Measurements from ENCODE around the gene LMBR1. TPM values are rescaled to one million over a fixed set of nuclear protein-coding genes. Genes with fewer than 3 reads are reported as not detected.

LMBR1 gene
- total RNA-seq, 1 experiment from 2014 or later, result 105 TPM

DNA sequence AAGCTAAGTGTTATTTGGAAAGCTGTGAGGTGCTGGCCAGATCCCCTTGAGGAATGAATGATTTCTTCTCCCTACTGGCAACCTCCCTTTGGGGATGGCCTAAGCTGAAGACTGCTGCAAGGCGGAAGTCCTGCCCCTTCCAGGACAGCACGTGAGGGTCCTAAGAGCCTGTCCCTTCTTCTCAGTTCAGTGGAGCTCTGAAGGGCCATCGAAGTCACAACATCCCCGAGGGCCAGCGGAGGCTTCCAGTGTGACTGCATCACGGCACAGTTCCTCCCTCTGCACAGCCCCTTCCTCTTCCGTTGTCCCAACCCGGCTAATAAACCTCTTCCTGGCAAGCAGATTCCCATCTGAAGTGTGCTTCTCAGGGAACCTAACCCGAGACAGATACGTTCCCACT lies 208.7 kb downstream of the LMBR1 start:
- intact Hi-C loops (cut with micrococcal nuclease), result no loop called here
- no TSS peak for BruUV-seq (replicated peaks)
- Mint-ChIP-seq H3K4me1 (ENCODE audit: insufficient read depth, unreplicated experiment) (no peaks in the 10 kb centered on the region), H3K4me3 (ENCODE audit: unreplicated experiment) (no peak overlapping the region), H3K36me3 (ENCODE audit: insufficient read depth, unreplicated experiment) (peaks cover 48% of the 10 kb centered on the region), H3K27ac (ENCODE audit: low read depth, unreplicated experiment) (peak overlapping the region; percentile 72), H3K27me3 (ENCODE audit: insufficient read depth, unreplicated experiment) (no peaks in the 10 kb centered on the region), H3K9me3 (ENCODE audit: unreplicated experiment) (no peaks in the 10 kb centered on the region)
- POLR2A ChIA-PET, result no interaction called here
- CTCF ChIA-PET, result no interaction called here
- TF ChIP-seq, protein P1, sequence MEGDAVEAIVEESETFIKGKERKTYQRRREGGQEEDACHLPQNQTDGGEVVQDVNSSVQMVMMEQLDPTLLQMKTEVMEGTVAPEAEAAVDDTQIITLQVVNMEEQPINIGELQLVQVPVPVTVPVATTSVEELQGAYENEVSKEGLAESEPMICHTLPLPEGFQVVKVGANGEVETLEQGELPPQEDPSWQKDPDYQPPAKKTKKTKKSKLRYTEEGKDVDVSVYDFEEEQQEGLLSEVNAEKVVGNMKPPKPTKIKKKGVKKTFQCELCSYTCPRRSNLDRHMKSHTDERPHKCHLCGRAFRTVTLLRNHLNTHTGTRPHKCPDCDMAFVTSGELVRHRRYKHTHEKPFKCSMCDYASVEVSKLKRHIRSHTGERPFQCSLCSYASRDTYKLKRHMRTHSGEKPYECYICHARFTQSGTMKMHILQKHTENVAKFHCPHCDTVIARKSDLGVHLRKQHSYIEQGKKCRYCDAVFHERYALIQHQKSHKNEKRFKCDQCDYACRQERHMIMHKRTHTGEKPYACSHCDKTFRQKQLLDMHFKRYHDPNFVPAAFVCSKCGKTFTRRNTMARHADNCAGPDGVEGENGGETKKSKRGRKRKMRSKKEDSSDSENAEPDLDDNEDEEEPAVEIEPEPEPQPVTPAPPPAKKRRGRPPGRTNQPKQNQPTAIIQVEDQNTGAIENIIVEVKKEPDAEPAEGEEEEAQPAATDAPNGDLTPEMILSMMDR (IDR thresholded peaks at IDR 0.05; ENCODE audit: unreplicated experiment), result no peak
- no peak for DNase-seq (ENCODE audit: unreplicated experiment)

DNA sequence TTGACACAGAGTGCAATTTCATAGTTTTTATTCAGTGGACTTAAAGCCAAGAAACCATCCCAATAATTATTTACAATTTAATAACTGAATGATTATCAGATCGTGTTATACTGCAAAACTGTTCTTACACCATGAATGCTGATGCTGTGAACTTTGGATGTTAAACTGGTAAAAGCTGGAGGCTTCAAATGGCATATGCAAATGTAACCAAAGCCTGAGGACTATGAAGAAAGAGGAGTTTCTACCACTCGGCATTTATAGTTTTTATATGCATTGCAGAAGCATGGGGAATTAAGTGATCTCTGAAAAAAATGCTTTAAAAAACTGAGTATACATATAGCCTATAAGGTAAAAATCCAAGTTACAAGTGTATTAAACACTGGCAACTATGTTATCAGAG lies 210.1 kb downstream of the LMBR1 start:
- no peak for DNase-seq (ENCODE audit: unreplicated experiment)
- Mint-ChIP-seq H3K27ac (ENCODE audit: low read depth, unreplicated experiment) (no peak overlapping the region), H3K27me3 (ENCODE audit: insufficient read depth, unreplicated experiment) (no peaks in the 10 kb centered on the region), H3K4me3 (ENCODE audit: unreplicated experiment) (no peak overlapping the region), H3K4me1 (ENCODE audit: insufficient read depth, unreplicated experiment) (no peaks in the 10 kb centered on the region), H3K9me3 (ENCODE audit: unreplicated experiment) (no peaks in the 10 kb centered on the region), H3K36me3 (ENCODE audit: insufficient read depth, unreplicated experiment) (peaks cover 61% of the 10 kb centered on the region)
- intact Hi-C loops (cut with micrococcal nuclease), result no loop called here
- TF ChIP-seq, protein P1 (IDR thresholded peaks at IDR 0.05; ENCODE audit: unreplicated experiment), result no peak
- TSS peak; percentile 26 for BruUV-seq (replicated peaks)
- ChIA-PET CTCF (interaction anchor here (0.5 kb wide), 1 partner anchor 871 kb away, joined by 4 read pairs; the partner anchor contains the start of gene SHH), POLR2A (no interaction called here)

DNA sequence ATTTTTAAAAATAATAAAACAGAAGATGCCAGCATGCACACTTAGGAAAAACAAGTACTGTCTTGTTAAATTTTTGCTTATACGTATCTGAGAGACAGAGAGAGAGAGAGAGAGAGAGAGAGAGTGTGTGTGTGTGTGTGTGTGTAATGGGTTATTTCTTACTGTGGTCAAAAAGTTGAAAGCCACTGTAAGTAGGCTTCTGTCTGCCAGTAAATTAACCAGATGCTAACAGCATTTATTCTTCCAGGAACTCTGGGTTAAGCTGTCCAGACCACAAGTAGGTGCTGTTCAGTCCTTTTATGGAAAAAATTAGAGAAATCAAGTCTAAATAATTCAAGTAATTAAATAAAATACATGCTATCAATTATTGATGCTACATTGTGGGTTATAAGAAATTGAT lies 212.7 kb downstream of the LMBR1 start:
- Mint-ChIP-seq H3K27me3 (ENCODE audit: insufficient read depth, unreplicated experiment) (no peaks in the 10 kb centered on the region), H3K4me3 (ENCODE audit: unreplicated experiment) (no peak overlapping the region), H3K4me1 (ENCODE audit: insufficient read depth, unreplicated experiment) (no peaks in the 10 kb centered on the region), H3K27ac (ENCODE audit: low read depth, unreplicated experiment) (peak overlapping the region; percentile 25), H3K36me3 (ENCODE audit: insufficient read depth, unreplicated experiment) (peaks cover 87% of the 10 kb centered on the region), H3K9me3 (ENCODE audit: unreplicated experiment) (no peaks in the 10 kb centered on the region)
- TF ChIP-seq, protein P1 (IDR thresholded peaks at IDR 0.05; ENCODE audit: unreplicated experiment), result no peak
- ChIA-PET CTCF (no interaction called here), POLR2A (interaction anchor here (0.7 kb wide), 1 partner anchor 17 kb away, joined by 3 read pairs; no protein-coding TSS in a partner anchor)
- no peak for DNase-seq (ENCODE audit: unreplicated experiment)
- BruUV-seq (replicated peaks), result no TSS peak
- intact Hi-C loops (cut with micrococcal nuclease), result no loop called here

DNA sequence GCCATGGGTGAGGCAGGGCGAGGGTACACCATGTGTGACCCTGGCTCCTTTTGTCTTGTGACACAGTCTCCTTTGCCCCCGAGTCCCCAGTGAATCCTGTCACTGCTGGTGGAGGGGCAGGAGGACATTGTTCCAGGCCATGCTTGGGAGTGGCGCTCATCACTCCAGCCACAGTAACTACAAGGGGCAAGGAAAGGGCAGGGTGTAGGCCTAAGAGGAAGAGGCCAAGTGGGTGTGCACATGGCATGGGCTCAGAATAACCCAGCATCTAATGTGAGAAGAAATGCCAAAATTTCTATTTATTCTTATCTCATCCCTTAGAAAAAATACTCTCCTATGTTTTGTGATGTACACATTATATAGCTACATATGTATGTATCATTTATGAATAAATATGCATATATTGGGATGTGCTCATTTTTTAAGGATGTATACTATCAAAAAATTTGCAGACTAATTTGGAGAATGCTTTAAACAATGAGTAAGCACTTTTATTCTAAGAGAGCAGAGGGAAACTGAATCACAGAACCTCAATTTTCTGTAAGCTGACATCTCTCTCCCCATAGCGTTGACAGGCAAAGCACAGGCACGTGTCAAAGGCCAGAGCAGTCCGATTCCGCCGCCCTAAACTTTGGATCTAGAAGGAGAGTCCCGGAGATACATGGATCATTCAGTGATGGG lies 215.5 kb downstream of the LMBR1 start:
- TF ChIP-seq, protein P1 (IDR thresholded peaks at IDR 0.05; ENCODE audit: unreplicated experiment), result no peak
- Mint-ChIP-seq H3K4me3 (ENCODE audit: unreplicated experiment) (no peak overlapping the region), H3K4me1 (ENCODE audit: insufficient read depth, unreplicated experiment) (no peaks in the 10 kb centered on the region), H3K27ac (ENCODE audit: low read depth, unreplicated experiment) (no peak overlapping the region), H3K9me3 (ENCODE audit: unreplicated experiment) (no peaks in the 10 kb centered on the region), H3K36me3 (ENCODE audit: insufficient read depth, unreplicated experiment) (peaks cover 82% of the 10 kb centered on the region), H3K27me3 (ENCODE audit: insufficient read depth, unreplicated experiment) (no peaks in the 10 kb centered on the region)
- DNase-seq (ENCODE audit: unreplicated experiment), result no peak
- intact Hi-C loops (cut with micrococcal nuclease), result no loop called here
- BruUV-seq (replicated peaks), result no TSS peak
- CTCF ChIA-PET, result no interaction called here
- POLR2A ChIA-PET, result interaction anchor here (1.0 kb wide), 1 partner anchor 12 kb away, joined by 3 read pairs; no protein-coding TSS in a partner anchor
